Calu3 (cell line): ENCODE results near the gene STRAP. TPM values are rescaled to one million over a fixed set of nuclear protein-coding genes. Genes with fewer than 3 reads are reported as not detected.

ENCODE experiments used
- BruUV-seq: library from RNA; stranded (reverse); fragments of 400-500 nt; replicated peaks from 2 replicates; lab custom pipeline; 2021; lab: Mats Ljungman, UMichigan
- CTCF ChIA-PET: fragments of 300-600 bp; sonication (Branson Sonifier 250); formaldehyde crosslinking; loops from one replicate; lab custom pipeline; 2022; ENCODE audit warnings: antibody characterized with exemption; lab: Charles Lee
- DNase-seq: peaks from one replicate; pipeline ENCODE4 v3.0.0; 2022
- H3K27ac Mint-ChIP-seq: one replicate; pipeline ENCODE4 v1.8.0; 2022; ENCODE audit warnings: mixed read lengths; ENCODE audit not compliant: unreplicated experiment
- H3K27me3 Mint-ChIP-seq: one replicate; pipeline ENCODE4 v1.8.0; 2022; ENCODE audit warnings: mixed read lengths; ENCODE audit not compliant: unreplicated experiment
- H3K36me3 Mint-ChIP-seq: one replicate; pipeline ENCODE4 v1.8.0; 2022; ENCODE audit warnings: mild to moderate bottlenecking, moderate library complexity, mixed read lengths; ENCODE audit not compliant: insufficient read depth, unreplicated experiment
- H3K4me1 Mint-ChIP-seq: one replicate; pipeline ENCODE4 v1.8.0; 2022; ENCODE audit warnings: mild to moderate bottlenecking, low read depth, mixed read lengths; ENCODE audit not compliant: unreplicated experiment
- H3K4me3 Mint-ChIP-seq: one replicate; pipeline ENCODE4 v1.8.0; 2022; ENCODE audit warnings: mild to moderate bottlenecking, low read depth, moderate library complexity, mixed read lengths; ENCODE audit not compliant: unreplicated experiment
- H3K9me3 Mint-ChIP-seq: one replicate; pipeline ENCODE4 v1.8.0; 2022; ENCODE audit warnings: low read depth, mixed read lengths; ENCODE audit not compliant: unreplicated experiment
- intact Hi-C: fragments of 100-400 bp; cut with micrococcal nuclease; formaldehyde crosslinking; loops from one replicate; pipeline ENCODE4 v1.10.0; 2022; ENCODE audit not compliant: unreplicated experiment
- total RNA-seq: library from RNA; stranded (reverse); gene quantifications from 2 replicates; pipeline ENCODE4 v1.2.3, GENCODE V29; 2022
- TF ChIP-seq, protein P1 (sequence below): fragments of 200-600 bp; IDR thresholded peaks from one replicate; pipeline ENCODE4 v1.8.0; 2022; ENCODE audit warnings: antibody characterized with exemption; ENCODE audit not compliant: unreplicated experiment

The STRAP gene
- total RNA-seq, 1 experiment from 2014 or later = 124 TPM

DNA sequence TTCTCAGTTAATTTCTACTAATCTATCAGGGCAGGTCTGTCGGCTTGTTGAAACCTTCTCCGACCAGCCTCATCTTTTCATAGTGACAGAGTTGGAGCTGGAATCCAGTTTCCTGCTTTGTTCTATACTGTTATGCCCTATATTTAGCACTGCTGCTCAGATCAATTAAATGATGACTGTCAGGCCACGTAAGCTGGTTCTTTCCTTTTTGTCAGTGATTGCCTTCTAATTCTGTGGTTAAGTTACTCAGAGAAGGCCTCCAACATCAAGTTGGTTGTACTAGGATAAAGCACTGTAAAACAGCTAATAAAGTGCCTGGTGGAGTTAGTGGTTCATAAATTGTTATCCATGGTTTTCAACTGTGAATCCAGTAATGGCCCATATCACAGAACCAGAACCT, 51.6 kb downstream of the STRAP start:
- intact Hi-C loops = no loop called here
- DNase-seq = no peak
- no peaks in the 10 kb centered on the region for H3K9me3 Mint-ChIP-seq
- H3K4me3 Mint-ChIP-seq = no peak overlapping the region
- H3K27me3 Mint-ChIP-seq = no peaks in the 10 kb centered on the region
- TF ChIP-seq, protein P1, sequence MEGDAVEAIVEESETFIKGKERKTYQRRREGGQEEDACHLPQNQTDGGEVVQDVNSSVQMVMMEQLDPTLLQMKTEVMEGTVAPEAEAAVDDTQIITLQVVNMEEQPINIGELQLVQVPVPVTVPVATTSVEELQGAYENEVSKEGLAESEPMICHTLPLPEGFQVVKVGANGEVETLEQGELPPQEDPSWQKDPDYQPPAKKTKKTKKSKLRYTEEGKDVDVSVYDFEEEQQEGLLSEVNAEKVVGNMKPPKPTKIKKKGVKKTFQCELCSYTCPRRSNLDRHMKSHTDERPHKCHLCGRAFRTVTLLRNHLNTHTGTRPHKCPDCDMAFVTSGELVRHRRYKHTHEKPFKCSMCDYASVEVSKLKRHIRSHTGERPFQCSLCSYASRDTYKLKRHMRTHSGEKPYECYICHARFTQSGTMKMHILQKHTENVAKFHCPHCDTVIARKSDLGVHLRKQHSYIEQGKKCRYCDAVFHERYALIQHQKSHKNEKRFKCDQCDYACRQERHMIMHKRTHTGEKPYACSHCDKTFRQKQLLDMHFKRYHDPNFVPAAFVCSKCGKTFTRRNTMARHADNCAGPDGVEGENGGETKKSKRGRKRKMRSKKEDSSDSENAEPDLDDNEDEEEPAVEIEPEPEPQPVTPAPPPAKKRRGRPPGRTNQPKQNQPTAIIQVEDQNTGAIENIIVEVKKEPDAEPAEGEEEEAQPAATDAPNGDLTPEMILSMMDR = no peak
- no peak overlapping the region for H3K27ac Mint-ChIP-seq
- CTCF ChIA-PET = no interaction called here
- peaks cover 18% of the 10 kb centered on the region for H3K4me1 Mint-ChIP-seq
- no peaks in the 10 kb centered on the region for H3K36me3 Mint-ChIP-seq
- BruUV-seq = no TSS peak

DNA sequence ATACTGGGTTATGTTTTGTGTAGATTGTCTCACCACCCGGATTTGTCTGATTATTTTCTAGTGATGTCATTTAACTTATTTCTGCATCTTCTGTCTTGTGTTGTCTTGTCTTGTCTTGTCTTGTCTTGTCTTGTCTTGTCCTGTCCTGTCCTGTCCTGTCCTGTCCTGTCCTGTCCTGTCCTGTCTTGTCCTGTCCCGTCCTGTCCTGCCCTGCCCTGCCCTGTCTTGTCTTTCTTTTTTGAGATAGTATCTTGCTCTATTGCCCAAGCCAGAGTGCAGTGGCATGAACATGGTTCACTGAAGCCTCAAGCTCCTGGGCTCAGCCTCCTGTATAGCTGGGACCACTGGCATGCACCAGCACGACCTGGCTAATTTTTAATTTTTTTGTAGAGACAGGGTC, 54.6 kb downstream of the STRAP start:
- no peaks in the 10 kb centered on the region for H3K36me3 Mint-ChIP-seq
- no peaks in the 10 kb centered on the region for H3K9me3 Mint-ChIP-seq
- TF ChIP-seq, protein P1 = no peak
- no TSS peak for BruUV-seq
- H3K27ac Mint-ChIP-seq = no peak overlapping the region
- no peaks in the 10 kb centered on the region for H3K27me3 Mint-ChIP-seq
- no peak for DNase-seq
- no peak overlapping the region for H3K4me3 Mint-ChIP-seq
- H3K4me1 Mint-ChIP-seq = peaks cover 16% of the 10 kb centered on the region
- CTCF ChIA-PET = no interaction called here
- intact Hi-C loops = no loop called here

DNA sequence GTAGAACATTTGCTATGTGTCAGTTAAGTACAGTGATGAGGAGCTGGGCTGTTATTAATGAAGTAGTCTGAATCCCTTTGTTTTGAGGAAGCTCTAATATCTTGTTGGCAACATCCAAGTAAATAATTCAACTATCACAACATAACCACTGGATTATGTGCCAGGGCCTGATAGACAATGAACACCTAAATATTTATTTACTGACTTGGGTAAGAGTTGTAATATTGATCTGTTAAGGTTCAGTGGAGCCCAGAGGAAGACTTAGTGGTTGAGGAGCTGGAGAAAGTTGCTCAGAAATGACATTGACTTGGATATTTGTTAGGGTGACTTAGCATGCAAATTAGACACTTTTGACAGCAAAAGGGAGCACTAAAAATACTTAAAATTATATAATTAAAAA, 55.7 kb downstream of the STRAP start:
- H3K36me3 Mint-ChIP-seq = no peaks in the 10 kb centered on the region
- H3K9me3 Mint-ChIP-seq = no peaks in the 10 kb centered on the region
- H3K27me3 Mint-ChIP-seq = no peaks in the 10 kb centered on the region
- H3K27ac Mint-ChIP-seq = no peak overlapping the region
- CTCF ChIA-PET = interaction anchor here (0.9 kb wide), 2 partner anchors 17 to 28 kb away, joined by 3 to 4 read pairs; no protein-coding TSS in a partner anchor
- TF ChIP-seq, protein P1 = no peak
- intact Hi-C loops = no loop called here
- no peak overlapping the region for H3K4me3 Mint-ChIP-seq
- H3K4me1 Mint-ChIP-seq = peaks cover 13% of the 10 kb centered on the region
- no peak for DNase-seq
- no TSS peak for BruUV-seq

DNA sequence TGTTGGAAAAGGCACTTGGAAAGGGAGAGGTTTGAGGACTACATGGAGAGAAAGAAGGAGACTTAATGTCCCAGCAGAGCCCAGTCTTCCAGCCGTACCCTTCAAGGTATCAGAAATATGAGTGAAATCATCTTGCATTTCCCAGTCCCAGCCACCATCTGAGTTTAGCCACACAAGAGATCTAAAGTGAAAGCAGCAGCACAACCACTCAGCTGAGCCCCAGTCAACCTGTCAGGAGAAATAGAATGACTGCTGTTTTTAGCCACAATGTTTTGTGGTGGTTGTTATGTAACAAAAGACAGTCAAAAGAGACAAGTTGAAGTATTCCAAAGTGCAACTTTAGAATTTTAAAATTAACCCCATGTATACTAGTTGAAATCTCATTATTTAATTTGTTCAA, 56.9 kb downstream of the STRAP start:
- peaks cover 13% of the 10 kb centered on the region for H3K4me1 Mint-ChIP-seq
- DNase-seq = no peak
- H3K27me3 Mint-ChIP-seq = no peaks in the 10 kb centered on the region
- H3K9me3 Mint-ChIP-seq = no peaks in the 10 kb centered on the region
- TF ChIP-seq, protein P1 = no peak
- CTCF ChIA-PET = no interaction called here
- H3K4me3 Mint-ChIP-seq = no peak overlapping the region
- BruUV-seq = no TSS peak
- H3K36me3 Mint-ChIP-seq = no peaks in the 10 kb centered on the region
- H3K27ac Mint-ChIP-seq = peak overlapping the region; percentile 65
- intact Hi-C loops = no loop called here
